ENCODE measurements around the gene ERCC6L.

DNA sequence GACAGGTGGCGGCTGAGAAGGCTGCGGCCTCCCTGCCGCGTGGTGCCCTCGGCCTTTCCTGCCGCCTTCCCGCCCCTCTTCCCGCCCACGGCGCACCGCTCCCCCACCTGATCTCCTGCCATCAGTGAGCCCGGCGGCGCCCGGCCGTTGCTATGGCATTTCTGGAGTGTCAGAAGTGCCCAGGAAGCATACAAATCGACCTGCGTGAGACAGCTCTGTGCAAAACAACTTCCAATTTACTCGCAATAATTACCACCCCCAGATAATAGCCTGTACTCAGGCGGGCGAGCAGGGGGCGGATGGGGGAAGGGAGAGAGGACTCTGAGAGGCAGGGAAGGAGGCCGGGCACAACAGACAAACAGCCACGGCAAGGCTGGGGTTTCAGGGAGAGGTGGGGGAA is 16.6 kb upstream of the ERCC6L start:
- no peak for TF ChIP-seq EP300 (IDR thresholded peaks at IDR 0.05)
- TF ChIP-seq POLR2AphosphoS5 (IDR thresholded peaks at IDR 0.05) = no peak
- TF ChIP-seq, protein P1, sequence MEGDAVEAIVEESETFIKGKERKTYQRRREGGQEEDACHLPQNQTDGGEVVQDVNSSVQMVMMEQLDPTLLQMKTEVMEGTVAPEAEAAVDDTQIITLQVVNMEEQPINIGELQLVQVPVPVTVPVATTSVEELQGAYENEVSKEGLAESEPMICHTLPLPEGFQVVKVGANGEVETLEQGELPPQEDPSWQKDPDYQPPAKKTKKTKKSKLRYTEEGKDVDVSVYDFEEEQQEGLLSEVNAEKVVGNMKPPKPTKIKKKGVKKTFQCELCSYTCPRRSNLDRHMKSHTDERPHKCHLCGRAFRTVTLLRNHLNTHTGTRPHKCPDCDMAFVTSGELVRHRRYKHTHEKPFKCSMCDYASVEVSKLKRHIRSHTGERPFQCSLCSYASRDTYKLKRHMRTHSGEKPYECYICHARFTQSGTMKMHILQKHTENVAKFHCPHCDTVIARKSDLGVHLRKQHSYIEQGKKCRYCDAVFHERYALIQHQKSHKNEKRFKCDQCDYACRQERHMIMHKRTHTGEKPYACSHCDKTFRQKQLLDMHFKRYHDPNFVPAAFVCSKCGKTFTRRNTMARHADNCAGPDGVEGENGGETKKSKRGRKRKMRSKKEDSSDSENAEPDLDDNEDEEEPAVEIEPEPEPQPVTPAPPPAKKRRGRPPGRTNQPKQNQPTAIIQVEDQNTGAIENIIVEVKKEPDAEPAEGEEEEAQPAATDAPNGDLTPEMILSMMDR (IDR thresholded peaks at IDR 0.05) = no peak
